ENCODE measurements around the gene PIK3R6.

- no peak for TF ChIP-seq CTCF (IDR thresholded peaks at IDR 0.05)
- TF ChIP-seq POLR2A (IDR thresholded peaks at IDR 0.05): no peak
Measured at GRCh38 chr17:8871081-8871581, 3.7 kb upstream of the PIK3R6 start.

Measured in transverse colon (tissue), 3 donors.